ENCODE measurements around the gene C2CD5. TPM values are rescaled to one million over a fixed set of nuclear protein-coding genes. Genes with fewer than 3 reads are reported as not detected.

C2CD5 gene
- total RNA-seq, 1 experiment from 2014 or later: 35.4 TPM

- peaks cover 2 to 4% of the 10 kb centered on the region in 2 experiments; a peak in 2 of 4 replicates for H3K4me1 Mint-ChIP-seq
Measured at GRCh38 chr12:22414742-22415141, 129.6 kb downstream of the C2CD5 start.

More at GRCh38 chr12:22414742-22415141, 129.6 kb downstream of the C2CD5 start:
- H3K4ac ChIP-seq (ENCODE audit: low read depth, low read length): no peak overlapping the region
- no peaks in the 10 kb centered on the region for H3K79me1 ChIP-seq (ENCODE audit: insufficient read depth, low read depth, low read length, poor library complexity, severe bottlenecking)
- H2AK5ac ChIP-seq (ENCODE audit: insufficient read length, low read length): no peak overlapping the region
- H3K4me3 Mint-ChIP-seq: no peak overlapping the region
- no peaks in the 10 kb centered on the region for H3K36me3 Mint-ChIP-seq (ENCODE audit: insufficient read depth in 1 of 3, low read depth in 3 of 3)
- no peaks in the 10 kb centered on the region for H3K9me3 Mint-ChIP-seq
- no peaks in the 10 kb centered on the region for H3K23me2 ChIP-seq (ENCODE audit: insufficient read length, low read depth, low read length, poor library complexity, severe bottlenecking)
- no peaks in the 10 kb centered on the region for H3K4me1 ChIP-seq (ENCODE audit: insufficient read depth, low read length)
- H3K27me3 ChIP-seq (ENCODE audit: insufficient read depth, low read length): no peaks in the 10 kb centered on the region
- H3K27me3 Mint-ChIP-seq (ENCODE audit: low read depth): no peaks in the 10 kb centered on the region
- H3K23ac ChIP-seq (ENCODE audit: insufficient read length, low read depth, low read length): no peak overlapping the region
- H3T11ph ChIP-seq (ENCODE audit: low read length): no peak overlapping the region
- no peaks in the 10 kb centered on the region for H3K9me3 ChIP-seq (ENCODE audit: control insufficient read depth, low read depth, low read length)
- no peak overlapping the region for H2BK5ac ChIP-seq (ENCODE audit: insufficient read length, low read length)
- no peak overlapping the region for H3K14ac ChIP-seq (ENCODE audit: insufficient read depth, low read length)
- no peak overlapping the region for H3K9ac ChIP-seq (ENCODE audit: extremely low read depth, insufficient read length, low read length)
- H4K20me1 ChIP-seq (ENCODE audit: control insufficient read depth, insufficient read depth, insufficient read length): no peaks in the 10 kb centered on the region
- H4K5ac ChIP-seq (ENCODE audit: insufficient read length, low read depth, low read length): no peak overlapping the region
- H2AFZ ChIP-seq (ENCODE audit: low read length): no peak overlapping the region
- no peak overlapping the region for H3K27ac ChIP-seq (ENCODE audit: insufficient read length, low read depth, low read length)
- H2BK120ac ChIP-seq (ENCODE audit: low read depth, low read length, poor library complexity, severe bottlenecking): no peak overlapping the region
- no peak overlapping the region for H2BK20ac ChIP-seq (ENCODE audit: low read depth, low read length, poor library complexity, severe bottlenecking)
- H2BK15ac ChIP-seq (ENCODE audit: low read depth, low read length): no peak overlapping the region
- H3K79me2 ChIP-seq (ENCODE audit: insufficient read depth, low read length): no peaks in the 10 kb centered on the region
- WGBS (ENCODE audit: extremely low coverage, insufficient read length, low lambda C conversion rate): no CpG with 5 or more reads among the region's 2 CpGs
- no peak overlapping the region for H3K27ac Mint-ChIP-seq
- no peak overlapping the region for H2BK12ac ChIP-seq (ENCODE audit: insufficient read length, low read depth, low read length)
- H3K18ac ChIP-seq (ENCODE audit: insufficient read length, low read depth, low read length): no peak overlapping the region
- H3K56ac ChIP-seq (ENCODE audit: insufficient read length, low read depth, low read length): no peak overlapping the region
- TF ChIP-seq, protein P1, sequence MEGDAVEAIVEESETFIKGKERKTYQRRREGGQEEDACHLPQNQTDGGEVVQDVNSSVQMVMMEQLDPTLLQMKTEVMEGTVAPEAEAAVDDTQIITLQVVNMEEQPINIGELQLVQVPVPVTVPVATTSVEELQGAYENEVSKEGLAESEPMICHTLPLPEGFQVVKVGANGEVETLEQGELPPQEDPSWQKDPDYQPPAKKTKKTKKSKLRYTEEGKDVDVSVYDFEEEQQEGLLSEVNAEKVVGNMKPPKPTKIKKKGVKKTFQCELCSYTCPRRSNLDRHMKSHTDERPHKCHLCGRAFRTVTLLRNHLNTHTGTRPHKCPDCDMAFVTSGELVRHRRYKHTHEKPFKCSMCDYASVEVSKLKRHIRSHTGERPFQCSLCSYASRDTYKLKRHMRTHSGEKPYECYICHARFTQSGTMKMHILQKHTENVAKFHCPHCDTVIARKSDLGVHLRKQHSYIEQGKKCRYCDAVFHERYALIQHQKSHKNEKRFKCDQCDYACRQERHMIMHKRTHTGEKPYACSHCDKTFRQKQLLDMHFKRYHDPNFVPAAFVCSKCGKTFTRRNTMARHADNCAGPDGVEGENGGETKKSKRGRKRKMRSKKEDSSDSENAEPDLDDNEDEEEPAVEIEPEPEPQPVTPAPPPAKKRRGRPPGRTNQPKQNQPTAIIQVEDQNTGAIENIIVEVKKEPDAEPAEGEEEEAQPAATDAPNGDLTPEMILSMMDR (conservative IDR thresholded peaks at IDR 0.05): no peak
- no peak overlapping the region for H3K4me2 ChIP-seq (ENCODE audit: insufficient read depth, insufficient read length, low read length)
- DNase-seq: no peak
- no peak overlapping the region for H4K91ac ChIP-seq (ENCODE audit: insufficient read length, low read depth, low read length)
- no peak overlapping the region for H4K8ac ChIP-seq (replicated peaks; ENCODE audit: insufficient read length, low read depth, low read length)
